Measurements from ENCODE around the gene POLR3E.
A peak's percentile ranks its signal among the peaks of the same experiment; 100 is the strongest.
"Not testable (repeated sequence)": the region's sequence is repeated elsewhere in the genome, so short reads cannot be mapped to it uniquely, and the experiment has no call there.

The POLR3E gene

GRCh38 chr16:22293137-22294106, 3.8 kb upstream of the POLR3E start:
- DNase-seq, result no peak

- DNase-seq, result peak in 1 of 2 experiments; percentile 41
Observed at GRCh38 chr16:22296225-22297113, 740 bp upstream of the POLR3E start.

- DNase-seq, result peak; percentile 68 to 90
Observed at GRCh38 chr16:22297871-22298733, 893 bp downstream of the POLR3E start.

- no peak for DNase-seq
Observed at GRCh38 chr16:22299036-22299435, 1.8 kb downstream of the POLR3E start.

GRCh38 chr16:22300427-22301071, 3.3 kb downstream of the POLR3E start:
- peak; percentile 29 to 48 for DNase-seq

GRCh38 chr16:22301423-22301822, 4.2 kb downstream of the POLR3E start:
- DNase-seq, result not testable (repeated sequence)

GRCh38 chr16:22302776-22303363, 5.7 kb downstream of the POLR3E start:
- no peak for DNase-seq

GRCh38 chr16:22304411-22304810, 7.2 kb downstream of the POLR3E start:
- DNase-seq, result no peak

- DNase-seq, result no peak
Observed at GRCh38 chr16:22306788-22307187, 9.6 kb downstream of the POLR3E start.

- DNase-seq, result no peak
Observed at GRCh38 chr16:22307838-22308237, 10.6 kb downstream of the POLR3E start.

GRCh38 chr16:22308824-22309520, 11.8 kb downstream of the POLR3E start:
- DNase-seq, result no peak

- DNase-seq, result no peak
Observed at GRCh38 chr16:22311520-22311919, 14.3 kb downstream of the POLR3E start.

GRCh38 chr16:22312897-22313781, 15.9 kb downstream of the POLR3E start:
- DNase-seq, result no peak

- DNase-seq, result no peak
Observed at GRCh38 chr16:22313876-22314470, 16.8 kb downstream of the POLR3E start.

- DNase-seq, result no peak
Observed at GRCh38 chr16:22314661-22315626, 17.7 kb downstream of the POLR3E start.

GRCh38 chr16:22315979-22316378, 18.8 kb downstream of the POLR3E start:
- no peak for DNase-seq

- DNase-seq, result no peak
Observed at GRCh38 chr16:22316411-22316811, 19.2 kb downstream of the POLR3E start.

- DNase-seq, result no peak
Observed at GRCh38 chr16:22317001-22317530, 19.9 kb downstream of the POLR3E start.
